Stimulated activated CD8-positive, alpha-beta memory T cell treated with anti-CD3 and anti-CD28 coated beads, Interleukin-12 subunit alpha, Interleukin-12 subunit beta, amount 100 ng/mL, for 1 hour (primary cell): ENCODE data around the gene MRFAP1.
"Not testable (repeated sequence)": the region's sequence is repeated elsewhere in the genome, so short reads cannot be mapped to it uniquely, and the experiment has no call there.

Source experiments
- DNase-seq: peaks from one replicate; pipeline ENCODE4 v3.0.0-alpha.2; 2020; ENCODE audit warnings: low read depth

Gene MRFAP1

DNA sequence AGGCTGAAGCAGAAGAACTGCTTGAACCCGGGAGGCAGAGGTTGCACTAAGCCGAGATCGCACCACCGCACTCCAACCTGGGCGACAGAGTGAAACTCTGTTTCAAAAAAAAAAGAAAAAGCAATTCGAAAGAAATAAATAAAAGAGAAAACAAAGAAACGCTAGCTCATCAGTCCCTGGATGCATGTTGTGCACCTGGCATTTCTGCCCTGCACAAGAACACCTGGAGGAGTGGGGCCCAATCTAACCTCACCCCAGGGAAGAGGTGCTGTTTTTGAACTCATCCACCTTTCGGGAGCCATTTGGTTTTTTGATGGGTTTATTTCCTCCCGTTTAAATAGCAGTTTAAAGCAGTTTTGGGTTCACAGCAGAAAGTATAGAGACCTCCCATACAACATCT, 5.7 kb upstream of the MRFAP1 start:
- DNase-seq, result no peak

- no peak for DNase-seq
These were observed 1.3 kb upstream of the MRFAP1 start for GRCh38 chr4:6639137-6639680.

GRCh38 chr4:6641164-6641970, 882 bp downstream of the MRFAP1 start:
- no peak for DNase-seq

DNA sequence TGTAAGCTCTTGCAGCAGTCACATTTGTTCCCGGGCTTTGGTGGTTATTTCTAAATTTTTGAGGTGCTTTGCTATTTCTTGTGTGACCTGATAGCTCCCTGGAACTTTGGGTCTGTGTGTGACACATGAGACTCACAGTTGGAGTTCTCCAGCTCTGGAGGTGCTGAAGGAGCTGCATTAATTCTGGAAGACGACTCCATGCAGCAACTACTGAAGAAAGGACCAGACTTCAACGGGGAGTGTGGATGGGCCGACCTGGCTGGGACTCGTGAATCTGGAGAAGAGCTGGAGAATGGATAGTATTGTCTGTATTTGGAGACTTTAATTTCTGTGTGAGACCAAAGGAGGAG, 1.5 kb downstream of the MRFAP1 start:
- DNase-seq, result no peak

DNA sequence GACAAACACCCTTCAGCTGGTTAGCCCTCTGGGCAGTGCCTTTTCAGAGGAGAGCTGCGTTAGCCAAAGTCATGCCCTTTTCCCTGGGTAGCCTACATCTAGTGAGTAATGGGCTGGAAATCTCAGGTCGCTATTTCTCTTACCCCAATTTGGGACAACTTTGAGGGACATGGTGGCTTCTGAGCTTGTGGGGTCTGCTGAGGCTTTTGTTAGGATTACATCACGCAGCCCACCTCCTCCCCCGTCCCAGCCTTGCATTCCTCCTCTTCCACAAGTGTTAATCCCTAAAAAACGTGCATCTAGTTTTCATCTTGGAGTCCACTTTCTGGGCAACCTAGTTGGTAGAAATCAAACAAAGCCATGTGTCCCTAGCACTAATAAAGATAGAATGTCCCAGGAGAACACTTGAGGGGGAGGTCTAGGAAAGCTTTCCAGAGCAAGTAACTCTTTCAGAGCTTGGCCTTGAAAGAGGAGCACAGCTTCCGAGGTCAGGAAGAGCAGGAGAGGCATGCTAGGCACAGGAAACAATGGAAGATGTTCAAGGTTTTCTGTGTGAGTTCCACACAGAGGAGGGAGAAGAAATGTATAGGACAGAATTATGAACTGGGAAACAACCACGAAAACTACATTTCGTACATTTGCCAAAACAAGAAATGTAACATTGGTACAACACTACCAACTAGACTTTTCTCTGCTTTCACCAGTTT, 2.8 kb downstream of the MRFAP1 start:
- DNase-seq, result no peak

- no peak for DNase-seq
These were observed 4.5 kb downstream of the MRFAP1 start for GRCh38 chr4:6644792-6645530.

DNA sequence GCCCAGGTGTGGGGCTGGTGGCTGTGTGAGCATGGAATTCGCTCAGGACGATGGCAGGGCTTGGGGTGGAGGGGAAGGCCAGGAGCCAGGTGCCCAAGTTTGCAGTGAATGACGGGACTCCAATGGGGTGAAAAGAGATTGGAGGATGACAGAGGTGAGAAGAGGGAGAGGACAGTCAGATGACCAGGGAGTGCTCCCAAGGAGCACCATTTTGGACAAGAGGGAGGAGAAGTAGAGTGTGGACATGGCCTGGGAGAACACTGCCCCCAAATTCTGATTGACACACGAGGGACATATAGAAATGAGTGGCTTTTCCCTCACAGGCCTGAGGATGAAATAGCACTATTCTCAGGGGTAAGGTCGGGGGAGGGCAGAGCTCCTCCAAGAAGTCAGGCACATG, 6.7 kb downstream of the MRFAP1 start:
- no peak for DNase-seq

DNA sequence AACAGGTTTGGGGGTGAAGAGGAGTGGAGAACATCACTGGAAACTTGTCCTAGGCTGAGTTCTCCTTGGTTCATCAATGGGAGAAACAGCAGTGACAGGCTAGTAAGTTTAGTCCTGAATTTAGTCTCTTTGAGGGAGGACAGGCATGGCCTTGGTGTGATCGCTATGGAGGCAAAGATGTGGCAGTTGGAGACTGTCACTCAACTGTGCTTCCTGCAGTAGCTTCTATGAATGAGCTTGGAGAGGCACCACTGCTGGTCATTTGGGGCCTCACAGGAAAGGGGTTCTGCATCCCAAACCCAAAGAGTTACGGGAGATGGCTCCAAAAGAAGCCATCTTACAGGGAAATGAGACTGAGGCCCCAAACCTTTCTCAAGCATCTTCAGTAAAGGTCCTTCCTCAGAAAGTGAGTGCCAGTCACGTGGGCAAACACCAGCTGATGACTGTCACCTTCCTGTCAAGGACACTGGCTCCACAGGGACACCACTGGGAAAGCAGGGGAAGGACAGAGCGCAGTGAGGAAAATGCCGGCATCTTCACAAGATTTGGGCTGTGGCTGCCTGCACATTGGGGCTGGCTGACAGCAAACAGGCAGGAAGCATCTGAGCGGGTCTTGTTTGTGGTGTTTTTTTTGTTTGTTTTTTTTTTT, 7.2 kb downstream of the MRFAP1 start:
- DNase-seq, result no peak

DNA sequence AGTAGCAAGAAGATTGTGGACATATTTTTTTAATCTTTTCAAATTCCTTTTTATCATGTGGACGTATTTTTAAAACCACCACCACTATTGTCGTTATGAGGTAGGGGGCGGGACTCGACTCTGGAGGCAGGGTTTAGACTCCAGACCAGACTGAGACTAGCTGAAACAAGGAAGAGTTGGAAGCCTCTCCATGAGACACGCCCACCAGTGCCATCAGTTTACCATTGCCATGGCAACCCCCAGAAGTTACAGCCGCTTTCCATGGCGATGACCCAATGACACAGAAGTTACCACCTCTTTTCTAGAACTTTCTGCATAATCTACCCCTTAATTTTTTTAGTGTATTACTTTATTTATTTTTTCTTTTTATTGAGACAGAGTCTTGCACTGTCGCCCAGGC, 8.7 kb downstream of the MRFAP1 start:
- DNase-seq, result no peak

- DNase-seq, result not testable (repeated sequence)
These were observed 13.7 kb downstream of the MRFAP1 start for GRCh38 chr4:6654211-6654610.

- DNase-seq, result not testable (repeated sequence)
These were observed 14.8 kb downstream of the MRFAP1 start for GRCh38 chr4:6655291-6655690.

GRCh38 chr4:6655924-6656323, 15.4 kb downstream of the MRFAP1 start:
- no peak for DNase-seq

DNA sequence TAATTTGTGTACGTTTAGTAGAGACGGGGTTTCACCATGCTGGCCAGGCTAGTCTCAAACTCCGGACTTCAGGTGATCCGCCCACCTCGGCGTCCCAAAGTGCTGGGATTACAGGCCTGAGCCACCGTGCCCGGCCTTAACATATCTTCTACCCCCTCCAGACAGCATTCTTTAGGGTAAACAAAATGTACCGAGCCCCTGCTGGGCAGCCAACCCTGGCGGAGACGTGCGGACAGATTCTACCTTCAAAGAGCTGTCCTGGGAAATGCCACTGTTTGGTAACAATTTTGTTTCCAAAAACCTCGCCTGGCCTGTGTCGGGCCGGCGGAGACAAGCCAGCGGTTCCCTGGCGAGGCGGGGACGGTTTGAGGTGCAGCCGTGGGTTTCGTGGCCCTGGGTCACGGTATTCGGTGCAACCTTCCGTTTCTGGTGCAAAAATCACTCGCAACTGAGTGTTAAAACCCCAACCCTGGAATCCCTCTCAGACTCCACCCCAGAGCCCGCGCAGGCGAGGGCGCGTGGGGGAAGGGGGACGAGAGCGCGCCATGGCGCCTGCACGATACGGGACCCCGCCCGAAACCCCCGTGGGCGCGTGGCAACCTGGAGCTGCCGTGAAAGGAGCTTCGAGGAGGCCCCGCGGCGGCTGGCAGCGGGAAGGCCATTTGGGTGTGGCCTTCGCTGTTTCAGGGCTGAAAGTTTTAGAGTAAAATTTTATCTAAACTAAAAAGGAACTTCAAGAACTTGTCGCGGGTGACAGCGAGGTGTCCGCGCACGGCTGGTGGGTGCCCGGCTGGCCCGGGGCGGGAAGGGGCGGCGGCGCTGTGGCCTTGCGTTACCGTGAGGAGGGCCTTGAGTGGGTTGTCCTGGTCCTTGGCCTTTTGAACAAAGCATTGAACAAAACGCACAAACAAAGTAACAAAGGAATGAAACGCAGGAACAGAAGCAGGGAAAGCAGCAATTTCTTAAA, 17.0 kb downstream of the MRFAP1 start:
- DNase-seq, result no peak

DNA sequence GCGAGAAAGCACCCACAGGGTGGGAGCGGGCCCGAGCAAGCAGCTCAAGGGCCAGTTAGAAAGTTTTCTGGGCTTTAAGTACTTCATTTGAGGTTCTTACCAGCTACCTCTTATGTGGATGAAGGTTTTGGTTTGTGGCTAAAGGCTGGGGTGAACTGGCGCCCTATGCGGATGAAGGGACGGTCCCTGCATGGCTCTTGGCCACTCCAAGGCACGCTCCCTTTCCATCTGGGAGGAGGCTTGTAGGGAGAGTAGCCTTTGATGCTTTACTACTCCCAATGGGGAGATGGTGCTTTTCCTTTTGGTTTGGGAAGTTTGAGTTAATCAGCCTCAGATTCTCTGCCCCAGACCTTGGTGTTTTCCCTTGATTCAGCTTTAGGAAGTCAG, 17.7 kb downstream of the MRFAP1 start:
- DNase-seq, result no peak

DNA sequence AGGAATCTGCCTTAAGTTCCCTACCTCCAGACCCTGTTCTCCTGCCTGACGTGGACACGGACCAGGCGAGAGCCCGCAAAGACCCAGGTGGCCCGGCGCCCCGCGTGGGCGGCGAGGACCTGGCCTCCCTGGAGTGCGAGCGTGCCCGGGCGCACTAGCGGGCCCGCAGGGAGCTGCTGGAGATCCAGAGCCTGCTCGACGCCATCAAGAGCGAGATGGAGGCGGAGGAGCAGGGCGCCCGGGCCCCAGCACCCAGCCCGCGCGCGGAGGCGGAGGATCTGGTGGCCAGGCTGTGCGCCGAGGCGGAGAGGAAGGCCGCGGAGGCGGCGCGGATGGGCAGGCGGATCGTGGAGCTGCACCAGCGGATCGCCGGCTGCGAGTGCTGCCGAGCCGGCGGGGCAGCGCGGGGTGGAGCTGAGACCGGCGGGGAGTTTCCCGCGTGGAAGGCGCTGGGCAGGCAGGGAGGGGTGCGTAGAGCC, 18.2 kb downstream of the MRFAP1 start:
- no peak for DNase-seq

GRCh38 chr4:6659897-6660296, 19.4 kb downstream of the MRFAP1 start:
- DNase-seq, result no peak

- DNase-seq, result no peak
These were observed 19.9 kb downstream of the MRFAP1 start for GRCh38 chr4:6660430-6660829.

DNA sequence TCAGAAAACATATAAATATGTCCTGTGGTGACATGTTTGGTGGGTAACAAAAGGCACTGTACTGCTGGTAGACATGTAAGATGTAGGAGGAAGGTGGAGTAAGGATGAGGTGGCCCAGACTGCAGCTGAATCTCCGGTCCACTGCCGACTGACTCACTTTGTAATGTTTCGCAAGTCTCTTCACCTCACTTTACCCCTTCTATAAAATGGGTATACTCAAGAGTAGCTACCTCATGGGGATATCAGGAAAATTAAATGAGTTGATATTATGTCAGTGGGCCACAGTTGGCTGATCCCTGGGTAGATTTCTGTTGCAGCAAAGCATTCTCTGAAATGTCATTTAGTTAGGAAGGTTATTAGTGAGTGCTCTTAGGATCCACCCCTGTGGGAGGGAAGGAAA, 22.1 kb downstream of the MRFAP1 start:
- DNase-seq, result no peak

DNA sequence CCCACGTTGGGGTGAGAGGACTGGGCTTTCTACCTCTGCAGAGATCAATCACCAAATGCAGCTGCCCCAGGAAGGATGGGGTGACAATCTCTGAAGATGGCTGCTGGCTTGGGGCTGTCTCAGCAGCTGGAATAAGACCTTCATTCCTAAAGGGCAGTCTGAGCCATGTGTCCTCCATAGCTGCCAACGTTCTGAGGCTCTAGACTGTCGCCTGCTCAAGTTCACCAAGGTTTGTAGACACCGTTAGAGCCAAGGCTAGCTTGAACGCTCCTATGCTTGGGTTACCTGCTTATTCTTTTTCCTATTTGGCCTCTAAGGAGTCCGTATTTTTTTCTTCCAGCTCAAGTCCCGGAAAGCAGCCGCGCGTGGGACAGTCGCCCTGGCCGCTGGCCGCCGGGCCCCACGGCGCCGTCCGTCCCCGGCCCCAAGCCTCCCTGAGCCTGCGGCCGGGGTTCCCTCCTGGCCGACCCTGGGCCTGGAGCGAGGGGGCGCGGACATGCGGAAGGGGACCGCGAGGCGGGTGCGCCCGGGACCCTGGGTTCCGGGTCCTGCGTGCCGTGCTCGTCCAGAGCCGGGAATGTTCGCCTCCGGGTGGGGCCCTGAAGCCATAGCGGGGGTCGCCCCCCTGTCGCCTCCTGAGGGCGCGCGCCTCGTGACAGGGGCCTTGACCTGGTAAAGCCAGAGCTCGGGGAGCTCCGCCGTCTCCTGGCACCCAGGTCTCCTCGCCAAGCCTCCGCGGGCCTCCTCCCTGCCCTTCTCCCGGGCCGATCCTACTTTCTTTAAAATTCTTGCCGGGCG, 23.3 kb downstream of the MRFAP1 start:
- no peak for DNase-seq

- DNase-seq, result no peak
These were observed 24.8 kb downstream of the MRFAP1 start for GRCh38 chr4:6665320-6665654.
